WTC11 (cell line): Measurements from ENCODE around the gene FRAT2. TPM values are rescaled to one million over a fixed set of nuclear protein-coding genes. Genes with fewer than 3 reads are reported as not detected.

ENCODE experiments used
- CBFB ChIP-seq: sonication (generic); formaldehyde crosslinking; IDR thresholded peaks from 2 replicates; pipeline ENCODE4 v1.8.1; 2022; ENCODE audit warnings: mild to moderate bottlenecking, low read depth, missing genetic modification reagents
- FOXJ3 ChIP-seq: sonication (generic); formaldehyde crosslinking; IDR thresholded peaks from 2 replicates; pipeline ENCODE4 v1.9.0; 2021; ENCODE audit warnings: missing genetic modification reagents, mild to moderate bottlenecking, borderline replicate concordance
- FOXP1 ChIP-seq: sonication (generic); formaldehyde crosslinking; IDR thresholded peaks from 2 replicates; pipeline ENCODE4 v1.8.0; 2022; ENCODE audit warnings: missing genetic modification reagents, mild to moderate bottlenecking, moderate library complexity, borderline replicate concordance
- HMGA2 ChIP-seq: fragments of 250-450 bp; sonication (Bioruptor Pico); IDR thresholded peaks from 2 replicates; pipeline ENCODE4 v1.4.0; 2021; ENCODE audit warnings: mild to moderate bottlenecking, moderate library complexity
- JAZF1 ChIP-seq: fragments of 250-450 bp; sonication (Bioruptor Pico); IDR thresholded peaks from 2 replicates; pipeline ENCODE4 v1.9.0; 2021; ENCODE audit warnings: moderate library complexity, mild to moderate bottlenecking, inconsistent platforms
- JUN ChIP-seq: sonication (generic); formaldehyde crosslinking; IDR thresholded peaks from 2 replicates; pipeline ENCODE4 v1.8.0; 2023; ENCODE audit warnings: mild to moderate bottlenecking, missing genetic modification reagents
- NFATC4 ChIP-seq: fragments of 250-450 bp; sonication (Bioruptor Pico); IDR thresholded peaks from 2 replicates; pipeline ENCODE4 v1.9.0; 2021; ENCODE audit warnings: mild to moderate bottlenecking
- NFYB ChIP-seq: sonication (generic); formaldehyde crosslinking; conservative IDR thresholded peaks from 2 replicates; pipeline ENCODE4 v1.8.0; 2022; ENCODE audit warnings: low read depth, missing genetic modification reagents
- NR3C1 ChIP-seq: sonication (generic); formaldehyde crosslinking; conservative IDR thresholded peaks from 2 replicates; pipeline ENCODE4 v1.8.1; 2023; ENCODE audit warnings: low read depth, mild to moderate bottlenecking, missing genetic modification reagents
- SOX15 ChIP-seq: fragments of 250-450 bp; sonication (Bioruptor Pico); IDR thresholded peaks from 2 replicates; pipeline ENCODE4 v1.9.0; 2021; ENCODE audit warnings: mild to moderate bottlenecking
- TCF7 ChIP-seq: sonication (generic); formaldehyde crosslinking; IDR thresholded peaks from 2 replicates; pipeline ENCODE4 v1.8.0; 2022; ENCODE audit warnings: mild to moderate bottlenecking, low read depth, missing genetic modification reagents, moderate library complexity
- TEAD1 ChIP-seq: sonication (generic); formaldehyde crosslinking; IDR thresholded peaks from 2 replicates; pipeline ENCODE4 v1.8.0; 2022; ENCODE audit warnings: mild to moderate bottlenecking, missing genetic modification reagents
- ZNF121 ChIP-seq: sonication (generic); formaldehyde crosslinking; IDR thresholded peaks from 2 replicates; pipeline ENCODE4 v1.8.0; 2023; ENCODE audit warnings: missing genetic modification reagents
- ZNF317 ChIP-seq: sonication (generic); formaldehyde crosslinking; IDR thresholded peaks from 2 replicates; pipeline ENCODE4 v1.8.1; 2023; ENCODE audit warnings: low read depth, mild to moderate bottlenecking, moderate library complexity, missing genetic modification reagents, borderline replicate concordance
- ZNF416 ChIP-seq: fragments of 250-450 bp; sonication (Bioruptor Pico); IDR thresholded peaks from 2 replicates; pipeline ENCODE4 v1.9.0; 2021; ENCODE audit warnings: mild to moderate bottlenecking, inconsistent platforms
- total RNA-seq: library from RNA; stranded (reverse); gene quantifications from 3 replicates; pipeline ENCODE4 v1.2.3, GENCODE V29; 2021
- TF ChIP-seq, protein P1 (sequence below): sonication (generic); formaldehyde crosslinking; IDR thresholded peaks from 2 replicates; pipeline ENCODE4 v1.8.0; 2022; ENCODE audit warnings: mild to moderate bottlenecking, missing genetic modification reagents
- TF ChIP-seq, protein P2 (sequence below): sonication (generic); formaldehyde crosslinking; IDR thresholded peaks from 2 replicates; pipeline ENCODE4 v1.8.1; 2022; ENCODE audit warnings: mild to moderate bottlenecking, missing genetic modification reagents, moderate library complexity, borderline replicate concordance
- TF ChIP-seq, protein P3 (sequence below): sonication (generic); formaldehyde crosslinking; IDR thresholded peaks from 2 replicates; pipeline ENCODE4 v1.8.1; 2023; ENCODE audit warnings: mild to moderate bottlenecking, missing genetic modification reagents, moderate library complexity
- TF ChIP-seq, protein P4 (sequence below): sonication (generic); formaldehyde crosslinking; IDR thresholded peaks from 2 replicates; pipeline ENCODE4 v1.8.1; 2023; ENCODE audit warnings: mild to moderate bottlenecking, moderate library complexity, missing genetic modification reagents
- TF ChIP-seq, protein P5 (sequence below): fragments of 250-450 bp; sonication (Bioruptor Pico); conservative IDR thresholded peaks from 2 replicates; pipeline ENCODE4 v1.9.0; 2021; ENCODE audit warnings: mild to moderate bottlenecking
- TF ChIP-seq, protein P6 (sequence below): sonication (generic); formaldehyde crosslinking; IDR thresholded peaks from 2 replicates; pipeline ENCODE4 v1.8.0; 2022; ENCODE audit warnings: mild to moderate bottlenecking, missing genetic modification reagents
- TF ChIP-seq, protein P7 (sequence below): fragments of 250-450 bp; sonication (Bioruptor Pico); IDR thresholded peaks from 2 replicates; pipeline ENCODE4 v1.8.0; 2021; ENCODE audit warnings: mild to moderate bottlenecking
- TF ChIP-seq, protein P8 (sequence below): sonication (generic); formaldehyde crosslinking; IDR thresholded peaks from 2 replicates; pipeline ENCODE4 v1.8.1; 2023; ENCODE audit warnings: mild to moderate bottlenecking, missing genetic modification reagents, borderline replicate concordance

FRAT2 gene
- total RNA-seq, 1 experiment from 2014 or later = 48.2 TPM

DNA sequence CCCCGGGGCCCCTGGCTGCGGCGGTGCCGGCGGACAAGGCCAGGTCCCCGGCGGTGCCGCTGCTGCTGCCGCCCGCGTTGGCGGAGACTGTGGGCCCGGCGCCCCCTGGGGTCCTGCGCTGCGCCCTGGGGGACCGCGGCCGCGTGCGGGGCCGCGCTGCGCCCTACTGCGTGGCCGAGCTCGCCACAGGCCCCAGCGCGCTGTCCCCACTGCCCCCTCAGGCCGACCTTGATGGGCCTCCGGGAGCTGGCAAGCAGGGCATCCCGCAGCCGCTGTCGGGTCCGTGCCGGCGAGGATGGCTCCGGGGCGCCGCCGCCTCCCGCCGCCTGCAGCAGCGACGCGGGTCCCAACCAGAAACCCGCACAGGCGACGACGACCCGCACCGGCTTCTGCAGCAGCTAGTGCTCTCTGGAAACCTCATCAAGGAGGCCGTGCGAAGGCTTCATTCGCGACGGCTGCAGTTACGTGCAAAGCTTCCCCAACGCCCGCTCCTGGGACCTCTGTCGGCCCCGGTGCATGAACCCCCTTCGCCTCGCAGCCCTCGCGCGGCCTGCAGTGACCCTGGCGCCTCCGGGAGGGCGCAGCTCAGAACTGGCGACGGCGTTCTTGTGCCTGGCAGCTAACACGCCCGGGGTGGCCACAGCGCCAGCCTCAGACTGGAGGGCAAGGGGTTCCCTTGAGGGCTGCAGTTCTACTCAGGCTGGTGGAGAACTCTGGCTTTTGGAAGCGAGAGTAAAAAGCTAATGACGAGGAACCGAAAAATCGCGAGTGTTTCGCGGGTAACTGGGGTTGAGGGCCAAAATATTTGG, 14.7 kb downstream of the FRAT2 start (continued):
- no peak for TF ChIP-seq FOXP1 (CRISPR knock-in tag)
- TF ChIP-seq, protein P1, sequence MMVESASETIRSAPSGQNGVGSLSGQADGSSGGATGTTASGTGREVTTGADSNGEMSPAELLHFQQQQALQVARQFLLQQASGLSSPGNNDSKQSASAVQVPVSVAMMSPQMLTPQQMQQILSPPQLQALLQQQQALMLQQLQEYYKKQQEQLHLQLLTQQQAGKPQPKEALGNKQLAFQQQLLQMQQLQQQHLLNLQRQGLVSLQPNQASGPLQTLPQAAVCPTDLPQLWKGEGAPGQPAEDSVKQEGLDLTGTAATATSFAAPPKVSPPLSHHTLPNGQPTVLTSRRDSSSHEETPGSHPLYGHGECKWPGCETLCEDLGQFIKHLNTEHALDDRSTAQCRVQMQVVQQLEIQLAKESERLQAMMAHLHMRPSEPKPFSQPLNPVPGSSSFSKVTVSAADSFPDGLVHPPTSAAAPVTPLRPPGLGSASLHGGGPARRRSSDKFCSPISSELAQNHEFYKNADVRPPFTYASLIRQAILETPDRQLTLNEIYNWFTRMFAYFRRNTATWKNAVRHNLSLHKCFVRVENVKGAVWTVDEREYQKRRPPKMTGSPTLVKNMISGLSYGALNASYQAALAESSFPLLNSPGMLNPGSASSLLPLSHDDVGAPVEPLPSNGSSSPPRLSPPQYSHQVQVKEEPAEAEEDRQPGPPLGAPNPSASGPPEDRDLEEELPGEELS (CRISPR knock-in tag) = peak; percentile 26; the same call in 1 of the 2 replicates
- TF ChIP-seq, protein P2, sequence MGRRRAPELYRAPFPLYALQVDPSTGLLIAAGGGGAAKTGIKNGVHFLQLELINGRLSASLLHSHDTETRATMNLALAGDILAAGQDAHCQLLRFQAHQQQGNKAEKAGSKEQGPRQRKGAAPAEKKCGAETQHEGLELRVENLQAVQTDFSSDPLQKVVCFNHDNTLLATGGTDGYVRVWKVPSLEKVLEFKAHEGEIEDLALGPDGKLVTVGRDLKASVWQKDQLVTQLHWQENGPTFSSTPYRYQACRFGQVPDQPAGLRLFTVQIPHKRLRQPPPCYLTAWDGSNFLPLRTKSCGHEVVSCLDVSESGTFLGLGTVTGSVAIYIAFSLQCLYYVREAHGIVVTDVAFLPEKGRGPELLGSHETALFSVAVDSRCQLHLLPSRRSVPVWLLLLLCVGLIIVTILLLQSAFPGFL = no peak
- TF ChIP-seq, protein P3, sequence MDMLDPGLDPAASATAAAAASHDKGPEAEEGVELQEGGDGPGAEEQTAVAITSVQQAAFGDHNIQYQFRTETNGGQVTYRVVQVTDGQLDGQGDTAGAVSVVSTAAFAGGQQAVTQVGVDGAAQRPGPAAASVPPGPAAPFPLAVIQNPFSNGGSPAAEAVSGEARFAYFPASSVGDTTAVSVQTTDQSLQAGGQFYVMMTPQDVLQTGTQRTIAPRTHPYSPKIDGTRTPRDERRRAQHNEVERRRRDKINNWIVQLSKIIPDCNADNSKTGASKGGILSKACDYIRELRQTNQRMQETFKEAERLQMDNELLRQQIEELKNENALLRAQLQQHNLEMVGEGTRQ (CRISPR knock-in tag) = no peak
- TF ChIP-seq, protein P4, sequence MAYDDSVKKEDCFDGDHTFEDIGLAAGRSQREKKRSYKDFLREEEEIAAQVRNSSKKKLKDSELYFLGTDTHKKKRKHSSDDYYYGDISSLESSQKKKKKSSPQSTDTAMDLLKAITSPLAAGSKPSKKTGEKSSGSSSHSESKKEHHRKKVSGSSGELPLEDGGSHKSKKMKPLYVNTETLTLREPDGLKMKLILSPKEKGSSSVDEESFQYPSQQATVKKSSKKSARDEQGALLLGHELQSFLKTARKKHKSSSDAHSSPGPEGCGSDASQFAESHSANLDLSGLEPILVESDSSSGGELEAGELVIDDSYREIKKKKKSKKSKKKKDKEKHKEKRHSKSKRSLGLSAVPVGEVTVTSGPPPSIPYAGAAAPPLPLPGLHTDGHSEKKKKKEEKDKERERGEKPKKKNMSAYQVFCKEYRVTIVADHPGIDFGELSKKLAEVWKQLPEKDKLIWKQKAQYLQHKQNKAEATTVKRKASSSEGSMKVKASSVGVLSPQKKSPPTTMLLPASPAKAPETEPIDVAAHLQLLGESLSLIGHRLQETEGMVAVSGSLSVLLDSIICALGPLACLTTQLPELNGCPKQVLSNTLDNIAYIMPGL (CRISPR knock-in tag) = no peak
- no peak for TF ChIP-seq HMGA2 (CRISPR knock-in tag)
- TF ChIP-seq JUN (CRISPR knock-in tag) = no peak
- TF ChIP-seq ZNF121 (CRISPR knock-in tag) = no peak
- no peak for TF ChIP-seq ZNF416
- TF ChIP-seq, protein P5, sequence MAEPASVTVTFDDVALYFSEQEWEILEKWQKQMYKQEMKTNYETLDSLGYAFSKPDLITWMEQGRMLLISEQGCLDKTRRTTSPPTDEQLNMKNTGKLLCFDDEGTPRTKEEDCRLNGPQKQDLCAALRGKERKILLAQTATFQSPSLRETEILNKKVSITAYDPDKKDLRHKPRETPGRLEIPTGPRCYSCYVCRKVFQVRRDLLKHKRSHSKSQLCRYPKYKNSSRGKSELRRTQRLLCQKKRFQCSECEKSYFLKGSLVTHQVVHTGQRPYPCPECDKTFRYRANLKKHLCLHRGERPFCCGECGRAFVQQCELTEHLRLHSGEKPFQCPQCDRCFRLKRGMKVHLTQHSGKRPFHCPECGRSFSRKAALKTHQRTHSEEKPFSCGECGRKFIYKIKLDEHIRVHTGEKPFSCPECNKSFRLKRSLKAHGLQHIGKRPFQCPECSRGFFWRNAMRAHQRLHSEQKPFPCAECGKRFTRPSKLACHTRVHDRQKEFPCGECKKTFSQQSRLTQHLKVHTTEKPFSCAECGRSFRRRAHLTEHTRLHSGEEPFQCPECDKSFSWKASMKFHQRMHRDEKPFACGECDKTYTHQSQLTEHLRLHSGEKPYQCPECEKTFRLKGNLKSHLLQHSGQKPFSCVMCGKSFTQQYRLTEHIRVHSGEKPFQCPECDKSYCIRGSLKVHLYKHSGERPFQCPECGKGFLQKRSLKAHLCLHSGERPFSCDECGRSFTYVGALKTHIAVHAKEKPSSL (CRISPR knock-in tag) = no peak
- TF ChIP-seq, protein P6, sequence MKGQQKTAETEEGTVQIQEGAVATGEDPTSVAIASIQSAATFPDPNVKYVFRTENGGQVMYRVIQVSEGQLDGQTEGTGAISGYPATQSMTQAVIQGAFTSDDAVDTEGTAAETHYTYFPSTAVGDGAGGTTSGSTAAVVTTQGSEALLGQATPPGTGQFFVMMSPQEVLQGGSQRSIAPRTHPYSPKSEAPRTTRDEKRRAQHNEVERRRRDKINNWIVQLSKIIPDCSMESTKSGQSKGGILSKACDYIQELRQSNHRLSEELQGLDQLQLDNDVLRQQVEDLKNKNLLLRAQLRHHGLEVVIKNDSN (CRISPR knock-in tag) = no peak
- no peak for TF ChIP-seq NFYB (CRISPR knock-in tag)
- TF ChIP-seq, protein P7, sequence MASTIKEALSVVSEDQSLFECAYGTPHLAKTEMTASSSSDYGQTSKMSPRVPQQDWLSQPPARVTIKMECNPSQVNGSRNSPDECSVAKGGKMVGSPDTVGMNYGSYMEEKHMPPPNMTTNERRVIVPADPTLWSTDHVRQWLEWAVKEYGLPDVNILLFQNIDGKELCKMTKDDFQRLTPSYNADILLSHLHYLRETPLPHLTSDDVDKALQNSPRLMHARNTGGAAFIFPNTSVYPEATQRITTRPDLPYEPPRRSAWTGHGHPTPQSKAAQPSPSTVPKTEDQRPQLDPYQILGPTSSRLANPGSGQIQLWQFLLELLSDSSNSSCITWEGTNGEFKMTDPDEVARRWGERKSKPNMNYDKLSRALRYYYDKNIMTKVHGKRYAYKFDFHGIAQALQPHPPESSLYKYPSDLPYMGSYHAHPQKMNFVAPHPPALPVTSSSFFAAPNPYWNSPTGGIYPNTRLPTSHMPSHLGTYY = no peak
- TF ChIP-seq, protein P8, sequence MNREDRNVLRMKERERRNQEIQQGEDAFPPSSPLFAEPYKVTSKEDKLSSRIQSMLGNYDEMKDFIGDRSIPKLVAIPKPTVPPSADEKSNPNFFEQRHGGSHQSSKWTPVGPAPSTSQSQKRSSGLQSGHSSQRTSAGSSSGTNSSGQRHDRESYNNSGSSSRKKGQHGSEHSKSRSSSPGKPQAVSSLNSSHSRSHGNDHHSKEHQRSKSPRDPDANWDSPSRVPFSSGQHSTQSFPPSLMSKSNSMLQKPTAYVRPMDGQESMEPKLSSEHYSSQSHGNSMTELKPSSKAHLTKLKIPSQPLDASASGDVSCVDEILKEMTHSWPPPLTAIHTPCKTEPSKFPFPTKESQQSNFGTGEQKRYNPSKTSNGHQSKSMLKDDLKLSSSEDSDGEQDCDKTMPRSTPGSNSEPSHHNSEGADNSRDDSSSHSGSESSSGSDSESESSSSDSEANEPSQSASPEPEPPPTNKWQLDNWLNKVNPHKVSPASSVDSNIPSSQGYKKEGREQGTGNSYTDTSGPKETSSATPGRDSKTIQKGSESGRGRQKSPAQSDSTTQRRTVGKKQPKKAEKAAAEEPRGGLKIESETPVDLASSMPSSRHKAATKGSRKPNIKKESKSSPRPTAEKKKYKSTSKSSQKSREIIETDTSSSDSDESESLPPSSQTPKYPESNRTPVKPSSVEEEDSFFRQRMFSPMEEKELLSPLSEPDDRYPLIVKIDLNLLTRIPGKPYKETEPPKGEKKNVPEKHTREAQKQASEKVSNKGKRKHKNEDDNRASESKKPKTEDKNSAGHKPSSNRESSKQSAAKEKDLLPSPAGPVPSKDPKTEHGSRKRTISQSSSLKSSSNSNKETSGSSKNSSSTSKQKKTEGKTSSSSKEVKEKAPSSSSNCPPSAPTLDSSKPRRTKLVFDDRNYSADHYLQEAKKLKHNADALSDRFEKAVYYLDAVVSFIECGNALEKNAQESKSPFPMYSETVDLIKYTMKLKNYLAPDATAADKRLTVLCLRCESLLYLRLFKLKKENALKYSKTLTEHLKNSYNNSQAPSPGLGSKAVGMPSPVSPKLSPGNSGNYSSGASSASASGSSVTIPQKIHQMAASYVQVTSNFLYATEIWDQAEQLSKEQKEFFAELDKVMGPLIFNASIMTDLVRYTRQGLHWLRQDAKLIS (CRISPR knock-in tag) = no peak
- no peak for TF ChIP-seq NFATC4 (CRISPR knock-in tag)
- no peak for TF ChIP-seq SOX15
- 0 out of 2 replicates have a peak, but pooled peaks have one; percentile 20 for TF ChIP-seq CBFB
- no peak for TF ChIP-seq NR3C1 (CRISPR knock-in tag)
- TF ChIP-seq ZNF317 (CRISPR knock-in tag) = no peak
- TF ChIP-seq JAZF1 (CRISPR knock-in tag) = no peak
- no peak for TF ChIP-seq FOXJ3 (CRISPR knock-in tag)
- no peak for TF ChIP-seq TCF7 (CRISPR knock-in tag)
- 0 out of 2 replicates have a peak, but pooled peaks have one; percentile 24 for TF ChIP-seq TEAD1 (CRISPR knock-in tag)
